ENCODE results near the gene WIZ. TPM values are rescaled to one million over a fixed set of nuclear protein-coding genes. Genes with fewer than 3 reads are reported as not detected.

Gene WIZ
- total RNA-seq (2022; extraction: Qiagen RNA extraction; ENCODE audit: low read depth): 15.0 to 24.2 TPM (median 21.1 TPM) in 5 replicates

GRCh38 chr19:15449620-15450527 is at the start of gene WIZ:
Gene WIZ, minus strand, starts transcription at chr19:15449956. Its CDS starts 1,649 bp downstream, at chr19:15448307.

GRCh38 chr19:15479391-15480345 is 29.9 kb upstream of the WIZ start, which contains the start of gene PGLYRP2:
Gene PGLYRP2, minus strand, starts transcription at chr19:15479501. Its CDS starts 130 bp downstream, at chr19:15479371.

GRCh38 chr19:15464394-15465385 is 14.9 kb upstream of the WIZ start, which contains the start of gene RASAL3:
Gene RASAL3, minus strand, starts transcription at chr19:15464544. Its CDS starts 186 bp downstream, at chr19:15464358.

DNA sequence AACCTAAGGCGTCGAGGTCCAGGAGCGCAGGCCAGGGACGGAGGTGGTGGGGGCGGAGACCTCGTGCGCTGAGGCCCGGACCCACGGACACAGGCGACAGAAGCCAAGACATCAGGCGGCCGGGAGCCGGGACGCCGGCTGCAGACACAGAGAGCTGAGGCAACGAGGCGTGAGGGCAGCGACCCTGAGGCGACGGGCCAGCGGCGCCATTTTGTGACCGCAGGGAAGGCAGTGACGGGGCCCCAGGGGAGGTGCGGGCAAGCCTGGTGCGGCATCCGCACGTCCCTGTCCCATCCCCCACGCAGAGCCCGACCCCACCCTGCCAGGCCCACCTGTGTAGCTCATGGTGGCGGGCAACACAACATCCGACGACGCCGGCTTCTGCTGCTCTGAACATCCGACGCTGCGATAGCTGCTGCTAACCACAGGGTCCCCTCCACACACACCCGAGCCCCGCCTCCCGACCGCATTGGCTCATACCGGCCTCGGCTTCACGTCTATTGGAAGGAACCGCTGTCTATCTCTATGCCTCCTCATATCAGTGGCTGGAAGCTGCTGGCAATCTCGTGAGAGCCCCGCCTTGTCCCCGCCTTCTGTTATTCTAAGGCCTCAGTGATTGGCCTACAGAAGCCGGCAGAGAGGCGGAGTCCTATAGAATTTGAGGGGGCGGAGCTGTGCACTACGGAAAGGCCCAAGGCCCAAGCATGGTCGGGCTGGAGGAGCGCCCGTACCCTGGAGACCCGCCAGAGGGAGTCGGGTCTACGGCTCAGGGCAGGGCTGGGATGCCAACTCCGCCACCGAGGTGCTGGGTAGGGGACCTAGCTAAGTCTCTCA is 31.0 kb downstream of the WIZ start, which contains the start of gene AKAP8L:
Gene AKAP8L, minus strand, starts transcription at position 410 of the 834 bp plus-strand sequence. Its CDS starts 65 bp downstream, at position 345.

DNA sequence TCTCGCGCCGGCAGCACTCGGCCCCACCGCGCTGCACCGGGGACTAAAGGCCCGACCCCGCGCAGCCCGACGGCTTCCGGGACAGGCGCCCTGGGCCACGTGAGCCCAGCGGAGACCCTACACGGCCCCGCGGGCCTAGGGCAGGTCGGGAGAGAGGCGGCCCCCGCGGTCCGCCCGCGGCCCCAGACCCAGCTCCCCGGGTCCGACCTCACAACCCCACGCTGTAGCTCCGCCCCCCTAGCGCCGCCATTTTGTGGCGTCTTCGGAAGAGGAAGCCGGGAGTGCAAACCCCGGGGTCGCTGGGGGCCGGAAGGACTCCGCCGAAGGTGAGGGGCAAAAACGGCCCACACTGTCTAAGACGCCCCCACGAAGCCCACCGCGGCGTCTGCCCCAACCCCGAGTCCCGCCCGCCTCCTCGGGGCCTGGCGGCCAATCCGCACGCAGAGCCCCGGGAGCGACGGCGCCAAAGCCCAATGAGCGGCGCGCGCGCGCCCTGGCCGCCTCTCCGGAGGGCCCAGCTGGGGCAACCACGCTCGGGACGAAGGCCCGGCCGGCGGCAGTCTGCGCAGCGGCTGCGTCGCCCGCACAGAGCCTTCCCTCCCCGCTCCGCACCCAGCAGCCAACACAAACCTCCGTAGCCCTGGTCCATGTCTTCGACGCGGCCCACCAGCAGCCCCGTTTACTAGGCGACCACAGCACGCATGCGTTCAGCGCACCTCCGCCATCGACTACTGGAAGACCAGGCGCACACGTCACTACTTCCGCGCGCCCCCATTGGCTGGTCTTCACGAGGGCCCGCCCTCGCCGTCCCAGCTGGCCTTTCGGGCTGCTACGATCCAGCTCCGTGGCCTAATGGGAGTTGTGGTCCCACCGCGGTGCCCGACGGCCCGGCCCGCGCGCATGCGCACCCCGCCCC is 70.4 kb downstream of the WIZ start, which contains the start of gene AKAP8:
Gene AKAP8, minus strand, starts transcription at position 705 of the 916 bp plus-strand sequence. Its CDS starts 56 bp downstream, at position 649.

Other genes starting within 250 kb of the WIZ start
- 12.5 to 20.8 TPM (median 19.1 TPM) in 5 replicates for gene NOTCH3, start 249.0 kb downstream of the WIZ start, total RNA-seq (2022; extraction: Qiagen RNA extraction; ENCODE audit: low read depth)
- 0.15 TPM in 1 of 5 replicates, not detected in the others for gene EPHX3, start 217.5 kb downstream of the WIZ start, total RNA-seq (2022; extraction: Qiagen RNA extraction; ENCODE audit: low read depth)
- 20.8 to 29.3 TPM (median 27.6 TPM) in 5 replicates for gene BRD4, start 117.4 kb downstream of the WIZ start, total RNA-seq (2022; extraction: Qiagen RNA extraction; ENCODE audit: low read depth)
- 14.6 to 18.0 TPM (median 17.0 TPM) in 5 replicates for gene AKAP8, start 70.2 kb downstream of the WIZ start, total RNA-seq (2022; extraction: Qiagen RNA extraction; ENCODE audit: low read depth)
- gene AKAP8L, start 31.0 kb downstream of the WIZ start, total RNA-seq (2022; extraction: Qiagen RNA extraction; ENCODE audit: low read depth): 35.5 to 38.0 TPM (median 36.0 TPM) in 5 replicates
- gene RASAL3, start 14.6 kb upstream of the WIZ start, total RNA-seq (2022; extraction: Qiagen RNA extraction; ENCODE audit: low read depth): not detected in 5 replicates
- gene PGLYRP2, start 29.5 kb upstream of the WIZ start, total RNA-seq (2022; extraction: Qiagen RNA extraction; ENCODE audit: low read depth): not detected in 5 replicates
- 0.08 to 0.18 TPM (median 0.10 TPM) in 4 of 5 replicates, not detected in the other for gene CYP4F22, start 58.6 kb upstream of the WIZ start, total RNA-seq (2022; extraction: Qiagen RNA extraction; ENCODE audit: low read depth)
- not detected in 5 replicates for gene CYP4F8, start 165.3 kb upstream of the WIZ start, total RNA-seq (2022; extraction: Qiagen RNA extraction; ENCODE audit: low read depth)
- 2.3 to 3.9 TPM (median 3.4 TPM) in 5 replicates for gene CYP4F3, start 190.9 kb upstream of the WIZ start, total RNA-seq (2022; extraction: Qiagen RNA extraction; ENCODE audit: low read depth)
- 1.9 to 3.2 TPM (median 2.2 TPM) in 5 replicates for gene CYP4F12, start 223.1 kb upstream of the WIZ start, total RNA-seq (2022; extraction: Qiagen RNA extraction; ENCODE audit: low read depth)

Data from A549 treated with GW870086 at 1 μM for 4 hours (cell line).